HUES6 (cell line): ENCODE measurements around the gene GHITM.
"Not testable (repeated sequence)": the region's sequence is repeated elsewhere in the genome, so short reads cannot be mapped to it uniquely, and the experiment has no call there.

Experiments used
- H3K27ac ChIP-seq: 2 replicates; pipeline ENCODE4 v1.7.0; 2013; ENCODE audit warnings: low read depth, mild to moderate bottlenecking, low read length, inconsistent platforms
- H3K27me3 ChIP-seq: 2 replicates; pipeline ENCODE4 v1.6.1; 2013; ENCODE audit warnings: low read length; ENCODE audit not compliant: control insufficient read depth, insufficient read depth
- H3K36me3 ChIP-seq: 2 replicates; pipeline ENCODE4 v1.6.1; 2013; ENCODE audit warnings: low read length; ENCODE audit not compliant: control insufficient read depth, insufficient read depth
- H3K4me1 ChIP-seq: 2 replicates; pipeline ENCODE4 v1.6.1; 2013; ENCODE audit warnings: low read length; ENCODE audit not compliant: control insufficient read depth, insufficient read depth
- H3K4me3 ChIP-seq: 2 replicates; pipeline ENCODE4 v1.5.1; 2013; ENCODE audit warnings: low read depth, low read length
- H3K9ac ChIP-seq: one replicate; pipeline ENCODE4 v1.6.1; 2013; ENCODE audit warnings: mild to moderate bottlenecking, low read length
- H3K9me3 ChIP-seq: 2 replicates; pipeline ENCODE4 v1.6.1; 2013; ENCODE audit warnings: low read depth, low read length; ENCODE audit not compliant: control insufficient read depth, insufficient read depth

GHITM gene

DNA sequence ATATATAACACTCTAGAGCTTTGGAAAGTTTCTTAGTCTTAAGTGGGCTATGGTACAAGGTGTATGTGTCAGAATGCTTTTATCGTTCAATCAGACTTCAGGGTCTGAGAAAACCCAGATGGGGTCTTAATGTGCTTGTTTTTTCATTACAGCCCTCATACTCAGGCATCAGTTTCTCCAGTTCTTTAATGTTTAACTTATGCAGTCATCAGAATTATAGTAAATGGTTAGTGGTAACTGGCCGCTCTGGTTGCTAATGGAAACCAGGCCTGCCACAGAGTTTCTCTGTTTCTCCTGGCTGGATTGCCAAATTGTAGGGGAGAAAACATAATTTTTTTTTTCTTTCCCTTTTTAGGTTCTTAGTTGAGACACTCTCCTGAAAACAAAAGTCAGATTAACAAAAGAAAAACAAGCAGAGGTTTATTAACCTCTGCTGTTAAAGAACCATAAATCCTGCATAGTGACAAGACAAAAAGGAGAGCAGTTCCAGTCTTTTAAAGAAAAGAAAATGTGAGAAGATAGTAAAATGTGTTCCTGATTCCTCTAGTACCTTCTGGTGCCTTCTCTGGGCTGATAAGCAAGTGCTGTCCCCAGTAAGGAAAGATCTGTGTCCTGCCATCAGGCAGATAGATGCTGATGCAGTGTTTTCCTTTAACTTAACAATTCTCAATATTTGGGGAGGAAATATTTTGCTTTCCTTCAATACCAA is 21.5 kb upstream of the GHITM start:
- Histone ChIP-seq H3K36me3 (no peaks in the 10 kb centered on the region), H3K9ac (no peak overlapping the region), H3K27me3 (no peaks in the 10 kb centered on the region), H3K27ac (no peak overlapping the region), H3K4me1 (no peaks in the 10 kb centered on the region), H3K9me3 (no peaks in the 10 kb centered on the region), H3K4me3 (no peak overlapping the region)

GRCh38 chr10:84118395-84119006 is 20.8 kb upstream of the GHITM start:
- H3K4me3 ChIP-seq = no peak overlapping the region
- H3K9me3 ChIP-seq = no peaks in the 10 kb centered on the region
- H3K27me3 ChIP-seq = no peaks in the 10 kb centered on the region
- H3K36me3 ChIP-seq = no peaks in the 10 kb centered on the region
- no peak overlapping the region for H3K27ac ChIP-seq
- no peak overlapping the region for H3K9ac ChIP-seq
- no peaks in the 10 kb centered on the region for H3K4me1 ChIP-seq

- H3K27ac ChIP-seq = no peak overlapping the region
- H3K9me3 ChIP-seq = peaks cover 4% of the 10 kb centered on the region; the same call in 1 of the 2 replicates
- no peaks in the 10 kb centered on the region for H3K36me3 ChIP-seq
- H3K4me1 ChIP-seq = no peaks in the 10 kb centered on the region
- H3K27me3 ChIP-seq = no peaks in the 10 kb centered on the region
- no peak overlapping the region for H3K9ac ChIP-seq
- H3K4me3 ChIP-seq = no peak overlapping the region
Measured at GRCh38 chr10:84123362-84123761, 15.9 kb upstream of the GHITM start.

DNA sequence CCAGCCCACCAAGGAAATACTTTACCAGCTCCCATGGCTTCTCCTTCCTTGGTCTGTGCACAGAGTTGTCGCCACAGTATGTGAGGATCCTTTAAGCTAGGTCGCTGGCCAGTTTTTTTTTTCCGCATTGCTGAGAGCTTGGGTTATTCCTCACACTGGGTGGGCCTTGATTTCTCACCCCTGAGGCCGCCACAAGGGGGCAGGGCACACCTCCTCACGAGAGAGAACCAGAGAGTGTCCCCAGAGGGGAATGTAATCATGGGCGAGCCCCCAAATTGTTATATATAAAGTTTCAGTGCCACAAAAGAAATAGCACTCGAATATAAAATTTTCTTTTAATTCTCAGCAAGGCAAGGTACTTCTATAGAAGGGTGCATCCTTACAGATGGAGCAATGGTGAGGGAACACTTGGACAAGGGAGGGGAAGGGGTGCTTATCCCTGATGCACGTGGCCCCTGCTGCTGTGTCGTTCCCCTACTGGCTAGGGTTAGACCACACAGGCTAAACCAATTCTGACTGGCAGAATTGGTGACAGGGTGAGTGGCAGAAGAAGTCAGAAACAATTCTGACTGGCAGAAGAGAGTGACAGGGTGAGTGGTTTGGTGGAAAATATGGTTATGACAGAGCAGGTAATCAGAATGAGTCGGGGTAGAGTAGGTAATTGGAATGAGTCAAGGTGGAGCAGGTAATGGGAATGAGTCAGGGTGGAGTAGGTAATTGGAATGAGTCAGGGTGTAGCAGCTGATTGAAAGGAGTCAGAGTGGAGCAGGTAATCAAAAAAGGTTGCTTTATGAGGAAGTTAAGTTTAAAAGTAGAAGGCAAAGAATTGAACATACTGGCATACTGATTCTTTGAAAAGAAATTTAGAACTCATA is 13.2 kb upstream of the GHITM start:
- not testable (repeated sequence) for H3K4me3 ChIP-seq, H3K36me3 ChIP-seq, H3K27ac ChIP-seq, H3K9ac ChIP-seq, H3K27me3 ChIP-seq, H3K4me1 ChIP-seq, H3K9me3 ChIP-seq

GRCh38 chr10:84126785-84127167 is 12.5 kb upstream of the GHITM start:
- Histone ChIP-seq H3K9ac (no peak overlapping the region), H3K9me3 (peaks cover 4% of the 10 kb centered on the region; the same call in 1 of the 2 replicates), H3K4me1 (no peaks in the 10 kb centered on the region), H3K27ac (no peak overlapping the region), H3K4me3 (no peak overlapping the region), H3K27me3 (no peaks in the 10 kb centered on the region), H3K36me3 (no peaks in the 10 kb centered on the region)

GRCh38 chr10:84135836-84136235 is 3.5 kb upstream of the GHITM start:
- H3K36me3 ChIP-seq = no peaks in the 10 kb centered on the region
- H3K4me3 ChIP-seq = no peak overlapping the region
- no peak overlapping the region for H3K9ac ChIP-seq
- no peak overlapping the region for H3K27ac ChIP-seq
- peaks cover 15% of the 10 kb centered on the region; the same call in 1 of the 2 replicates for H3K4me1 ChIP-seq
- H3K27me3 ChIP-seq = no peaks in the 10 kb centered on the region; the same call in 1 of the 2 replicates
- no peaks in the 10 kb centered on the region for H3K9me3 ChIP-seq

GRCh38 chr10:84137811-84138210 is 1.5 kb upstream of the GHITM start:
- Histone ChIP-seq H3K36me3 (peaks cover 13% of the 10 kb centered on the region), H3K27ac (no peak overlapping the region), H3K4me3 (no peak overlapping the region), H3K27me3 (no peaks in the 10 kb centered on the region), H3K9me3 (no peaks in the 10 kb centered on the region), H3K4me1 (peaks cover 17% of the 10 kb centered on the region; the same call in 1 of the 2 replicates), H3K9ac (no peak overlapping the region)

DNA sequence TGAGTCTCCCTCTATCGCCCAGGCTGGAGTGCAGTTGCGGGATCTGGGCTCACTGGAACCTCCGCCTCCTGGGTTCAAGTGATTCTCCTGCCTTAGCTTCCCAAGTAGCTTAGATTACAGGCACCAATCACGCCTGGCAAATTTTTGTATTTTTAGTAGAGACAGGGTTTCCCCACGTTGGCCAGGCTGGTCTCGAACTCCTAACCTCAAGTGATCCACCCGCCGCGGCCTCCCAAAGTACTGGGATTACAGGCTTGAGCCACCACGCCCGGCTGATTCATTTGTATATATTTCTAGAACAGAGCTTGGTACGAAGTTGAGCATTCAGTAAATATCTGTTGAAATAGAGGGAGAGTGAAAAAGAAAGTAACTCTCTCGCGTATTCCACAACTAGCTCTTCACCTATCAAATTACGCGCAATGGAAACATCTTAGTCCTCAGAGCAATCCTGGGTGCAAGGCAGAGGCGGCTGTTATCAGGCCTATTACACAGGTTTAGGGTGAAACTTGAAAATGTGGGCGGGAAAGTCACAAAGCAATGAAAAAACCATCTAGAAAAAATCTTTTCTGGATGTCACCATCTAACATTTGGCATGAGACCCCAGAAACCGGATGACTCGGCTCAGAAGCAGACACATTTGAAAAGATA is 707 bp upstream of the GHITM start:
- Histone ChIP-seq H3K36me3 (peaks cover 21% of the 10 kb centered on the region), H3K27me3 (no peaks in the 10 kb centered on the region), H3K27ac (peak overlapping the region; percentile 82), H3K9ac (peak overlapping the region; percentile 67), H3K4me1 (peaks cover 17% of the 10 kb centered on the region; the same call in 1 of the 2 replicates), H3K4me3 (peak overlapping the region; percentile 63), H3K9me3 (no peaks in the 10 kb centered on the region)

DNA sequence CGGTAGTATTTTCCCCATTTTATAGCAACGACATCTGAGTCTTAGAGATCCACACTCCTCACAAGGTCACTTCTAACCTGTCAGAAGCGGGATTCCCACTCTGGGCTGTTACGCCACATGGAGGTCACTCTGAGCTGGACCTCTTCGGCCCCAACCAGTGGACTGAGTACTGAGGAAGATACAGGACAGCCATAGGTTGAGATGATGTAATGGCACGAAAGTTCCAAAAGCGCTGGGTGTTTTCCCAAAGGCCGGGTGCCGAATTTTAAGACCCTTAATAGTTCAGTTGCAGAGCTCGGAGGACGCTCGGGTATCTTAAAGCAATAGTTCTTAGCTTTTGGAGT is 699 bp downstream of the GHITM start:
- peak overlapping the region; percentile 85 for H3K4me3 ChIP-seq
- peaks cover 35% of the 10 kb centered on the region for H3K36me3 ChIP-seq
- no peaks in the 10 kb centered on the region for H3K9me3 ChIP-seq
- peak overlapping the region; percentile 81 for H3K27ac ChIP-seq
- no peaks in the 10 kb centered on the region for H3K27me3 ChIP-seq
- peaks cover 17% of the 10 kb centered on the region; the same call in 1 of the 2 replicates for H3K4me1 ChIP-seq
- H3K9ac ChIP-seq = peak overlapping the region; percentile 94

GRCh38 chr10:84147347-84147746 is 8.0 kb downstream of the GHITM start:
- H3K27me3 ChIP-seq = no peaks in the 10 kb centered on the region
- no peaks in the 10 kb centered on the region for H3K4me1 ChIP-seq
- peaks cover 94% of the 10 kb centered on the region for H3K36me3 ChIP-seq
- H3K9ac ChIP-seq = no peak overlapping the region
- no peaks in the 10 kb centered on the region for H3K9me3 ChIP-seq
- no peak overlapping the region for H3K4me3 ChIP-seq
- H3K27ac ChIP-seq = no peak overlapping the region
